A549 treated with Hydrocortisone at 1 μM for 4 hours (cell line): Measurements from ENCODE around the gene GOLT1B. TPM values are rescaled to one million over a fixed set of nuclear protein-coding genes. Genes with fewer than 3 reads are reported as not detected.

Source experiments
- total RNA-seq: library from RNA; stranded (reverse); fragments of 200-300 nt; extraction: Qiagen RNA extraction; gene quantifications from 5 replicates; pipeline ENCODE4 v1.2.3, GENCODE V29; 2022

Gene GOLT1B, protein sequence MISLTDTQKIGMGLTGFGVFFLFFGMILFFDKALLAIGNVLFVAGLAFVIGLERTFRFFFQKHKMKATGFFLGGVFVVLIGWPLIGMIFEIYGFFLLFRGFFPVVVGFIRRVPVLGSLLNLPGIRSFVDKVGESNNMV
- 84.1 to 114 TPM (median 90.2 TPM) in 5 replicates for total RNA-seq

DNA sequence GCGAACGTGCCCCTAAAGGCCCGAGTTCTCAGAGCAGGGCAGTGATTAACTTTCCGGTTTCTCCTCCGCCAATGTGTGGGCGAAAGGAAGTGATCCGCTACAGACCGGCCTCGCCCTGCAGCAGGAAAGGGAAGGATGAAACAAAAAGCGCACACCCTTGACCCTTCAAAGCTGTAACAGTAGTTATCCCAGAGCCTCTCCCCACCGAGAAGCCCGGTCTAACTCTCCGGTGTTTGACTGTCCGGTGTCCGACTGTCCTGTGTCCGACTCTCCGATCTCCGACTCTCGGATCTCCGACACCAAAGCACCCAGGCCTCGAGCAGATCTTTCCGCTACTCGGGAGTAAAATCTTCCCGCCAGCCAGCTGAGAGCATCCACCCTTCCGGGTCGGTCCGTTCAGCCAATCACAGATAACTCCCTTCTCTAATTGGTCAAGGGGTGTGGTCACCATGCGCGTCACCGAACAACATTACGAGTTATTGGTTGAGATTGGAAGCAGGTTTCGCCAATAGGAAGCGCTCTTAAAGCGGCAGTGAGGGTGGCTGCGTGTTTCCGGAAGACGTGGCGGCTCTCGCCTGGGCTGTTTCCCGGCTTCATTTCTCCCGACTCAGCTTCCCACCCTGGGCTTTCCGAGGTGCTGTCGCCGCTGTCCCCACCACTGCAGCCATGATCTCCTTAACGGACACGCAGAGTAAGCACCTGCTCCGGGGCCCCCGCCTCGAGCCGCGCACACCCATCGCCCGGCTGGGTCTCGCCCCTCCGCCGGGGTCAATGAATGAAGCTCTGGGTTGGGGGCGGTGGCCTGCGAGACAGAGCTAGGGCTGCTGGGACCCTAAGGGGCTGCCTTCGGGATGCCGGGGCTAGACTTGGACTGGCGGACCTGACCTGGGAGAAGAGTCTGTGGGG is at the start of gene GOLT1B, which contains the start of gene RECQL:
GOLT1B (plus strand) TSS at position 532 of the 906 bp plus-strand sequence; CDS start at position 667, 135 bp downstream.
RECQL (minus strand) TSS at position 378 of the 906 bp plus-strand sequence. CDS start 2,065 bp downstream, outside the sequence.

DNA sequence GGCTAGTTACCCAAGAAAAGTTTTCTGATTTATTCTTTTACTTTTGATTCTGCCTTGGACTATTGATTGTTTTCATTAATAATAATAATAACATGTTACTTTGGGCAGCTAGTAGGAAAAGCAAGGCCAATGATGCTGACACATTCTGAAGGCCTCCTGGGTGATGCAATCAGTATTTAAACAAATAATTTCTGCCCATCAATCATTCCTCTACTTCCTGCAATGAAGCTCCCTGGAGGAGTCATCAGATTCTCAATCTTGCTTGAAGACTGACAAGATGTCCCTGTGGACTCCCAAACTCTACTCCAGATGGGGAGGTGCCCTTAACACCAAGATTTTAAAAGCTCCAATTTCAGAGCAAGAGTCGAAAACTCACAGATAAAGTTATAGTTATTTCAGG is 24.5 kb downstream of the GOLT1B start, which contains the start of gene SPX:
SPX (plus strand) TSS at position 244 of the 400 bp plus-strand sequence. CDS start 177 bp downstream, outside the sequence.

Other genes starting within 250 kb of the GOLT1B start
- 0.02 TPM in 1 of 5 replicates, not detected in the others for gene SLCO1A2, start 166.9 kb upstream of the GOLT1B start, total RNA-seq
- not detected in 5 replicates for gene IAPP, start 128.9 kb upstream of the GOLT1B start, total RNA-seq
- 6.1 to 8.7 TPM (median 6.8 TPM) in 5 replicates for gene PYROXD1, start 64.1 kb upstream of the GOLT1B start, total RNA-seq
- 48.2 to 97.6 TPM (median 64.6 TPM) in 5 replicates for gene RECQL, start 154 bp upstream of the GOLT1B start, total RNA-seq
- gene SPX, start 24.5 kb downstream of the GOLT1B start, total RNA-seq, result 3.7 to 4.3 TPM (median 4.0 TPM) in 5 replicates
- gene GYS2, start 103.1 kb downstream of the GOLT1B start, total RNA-seq, result 0.06 TPM in 1 of 5 replicates, not detected in the others
- gene LDHB, start 156.1 kb downstream of the GOLT1B start, total RNA-seq, result 1,531 to 1,787 TPM (median 1,624 TPM) in 5 replicates